Endometrial microvascular endothelial cells (primary cell): Measurements from ENCODE around the gene PJVK. TPM values are rescaled to one million over a fixed set of nuclear protein-coding genes. Genes with fewer than 3 reads are reported as not detected.

Source experiments
- in situ Hi-C: cut with HindIII; loops from 2 replicates; pipeline ENCODE4 v1.10.0; 2017; ENCODE audit warnings: low sequenced_read_pairs, low pct_unique_long_range_greater_than_20kb; ENCODE audit errors: inconsistent ontology term
- total RNA-seq: library from RNA; depleted of rRNA; stranded (reverse); fragments of >200 nt; gene quantifications from one replicate; pipeline ENCODE4 v1.2.3, GENCODE V29; 2015; ENCODE audit errors: inconsistent ontology term

The PJVK gene, protein sequence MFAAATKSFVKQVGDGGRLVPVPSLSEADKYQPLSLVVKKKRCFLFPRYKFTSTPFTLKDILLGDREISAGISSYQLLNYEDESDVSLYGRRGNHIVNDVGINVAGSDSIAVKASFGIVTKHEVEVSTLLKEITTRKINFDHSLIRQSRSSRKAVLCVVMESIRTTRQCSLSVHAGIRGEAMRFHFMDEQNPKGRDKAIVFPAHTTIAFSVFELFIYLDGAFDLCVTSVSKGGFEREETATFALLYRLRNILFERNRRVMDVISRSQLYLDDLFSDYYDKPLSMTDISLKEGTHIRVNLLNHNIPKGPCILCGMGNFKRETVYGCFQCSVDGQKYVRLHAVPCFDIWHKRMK
- 0.28 TPM for total RNA-seq

DNA sequence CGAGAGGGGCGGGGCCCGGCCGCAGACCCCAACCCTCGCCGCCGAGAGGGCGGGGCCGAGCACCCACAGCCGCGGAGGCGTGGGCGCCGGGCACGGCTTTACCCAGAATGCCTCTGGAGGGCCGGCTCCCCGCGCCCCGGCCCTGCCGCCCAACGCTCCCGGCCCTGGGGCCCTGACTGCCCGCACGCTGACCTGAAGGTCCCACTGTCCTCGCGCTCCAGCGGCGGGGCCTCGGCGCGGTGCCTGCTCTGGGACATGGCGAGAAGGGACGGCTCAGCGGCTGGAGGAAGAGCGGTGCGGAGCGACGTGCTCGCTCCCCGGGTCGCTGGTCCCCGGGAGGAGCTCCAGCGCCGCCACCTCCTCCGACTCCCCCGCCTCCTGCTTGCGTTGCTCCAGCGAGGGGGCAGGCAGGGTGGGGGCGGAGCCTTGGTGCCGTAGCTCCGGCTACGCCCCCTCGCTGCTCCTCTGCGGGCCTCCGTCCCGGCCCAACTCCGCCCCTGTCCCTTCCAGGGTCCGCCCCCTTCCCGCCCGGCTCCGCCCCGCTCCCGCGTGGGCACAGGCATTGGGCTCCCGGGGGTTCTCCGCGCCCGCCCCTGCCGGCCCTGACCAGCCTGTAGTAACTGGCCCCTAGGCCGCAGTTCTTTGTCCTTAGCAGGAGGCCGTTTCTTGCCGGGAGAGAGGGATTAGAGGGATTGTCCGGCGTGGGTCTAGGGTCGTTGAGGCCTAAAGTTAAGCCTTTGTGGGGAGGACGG is at the start of gene PJVK, which contains the start of gene PRKRA:
Gene PJVK, plus strand, starts transcription at position 605 of the 752 bp plus-strand sequence. CDS start 2,032 bp downstream, outside the sequence.
Gene PRKRA, minus strand, starts transcription at position 402 of the 752 bp plus-strand sequence. Its CDS starts 145 bp downstream, at position 257.
- in situ Hi-C loops = no loop called here

DNA sequence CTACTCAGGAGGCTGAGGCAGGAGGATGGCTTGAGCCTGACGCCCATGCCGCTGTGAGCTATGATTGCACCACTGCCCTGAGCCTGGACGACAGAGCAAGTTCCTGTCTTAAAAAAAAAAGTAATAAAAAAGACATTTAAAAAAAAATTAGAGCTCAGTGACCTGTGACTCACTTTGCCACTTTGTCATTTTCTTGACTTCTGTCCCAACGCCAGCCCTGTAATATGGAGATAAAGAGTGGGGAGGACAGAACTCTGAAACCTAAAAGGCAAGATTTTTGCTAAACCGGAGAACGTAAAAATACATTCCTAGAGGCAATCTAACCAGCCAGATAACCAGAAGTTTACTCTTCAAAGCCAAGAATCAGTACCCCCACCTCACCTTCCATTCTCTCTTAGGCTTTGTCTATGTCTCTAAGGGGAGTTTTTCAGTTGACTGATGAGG is 49.2 kb upstream of the PJVK start:
- in situ Hi-C loops = loop anchor here (25.0 kb wide), 1 partner anchor 265 kb away; no protein-coding TSS in a partner anchor

DNA sequence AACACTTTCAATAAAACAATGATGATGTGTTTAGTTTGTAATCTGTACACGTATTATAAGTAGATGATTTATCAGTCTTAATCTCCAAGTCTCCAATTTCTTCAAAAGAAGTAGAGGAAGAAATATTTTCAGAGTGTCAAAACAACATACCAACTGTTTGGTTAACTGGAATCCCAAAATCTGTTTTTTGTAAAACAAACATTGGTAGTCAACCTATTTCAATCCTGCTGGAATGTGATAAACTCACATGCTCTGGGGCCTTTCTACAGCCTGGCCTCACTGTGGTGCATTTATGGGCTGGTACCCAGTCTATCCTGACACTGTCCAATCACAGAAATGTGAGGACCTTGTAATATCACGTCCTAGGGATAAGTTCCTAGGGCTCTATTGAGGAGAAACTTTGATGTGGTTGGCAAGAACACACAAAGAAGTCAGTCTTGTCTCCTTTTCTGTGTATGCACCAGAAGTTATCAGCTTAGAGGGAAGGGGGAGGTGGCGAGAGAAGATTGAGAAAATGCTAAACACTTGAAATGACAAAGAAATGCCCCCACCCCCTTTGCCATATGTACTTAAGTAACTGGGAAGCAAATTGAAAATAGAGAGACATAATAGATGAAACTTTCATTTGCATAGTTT is 47.4 kb upstream of the PJVK start:
- in situ Hi-C loops = loop anchor here (25.0 kb wide), 1 partner anchor 266 kb away; no protein-coding TSS in a partner anchor

DNA sequence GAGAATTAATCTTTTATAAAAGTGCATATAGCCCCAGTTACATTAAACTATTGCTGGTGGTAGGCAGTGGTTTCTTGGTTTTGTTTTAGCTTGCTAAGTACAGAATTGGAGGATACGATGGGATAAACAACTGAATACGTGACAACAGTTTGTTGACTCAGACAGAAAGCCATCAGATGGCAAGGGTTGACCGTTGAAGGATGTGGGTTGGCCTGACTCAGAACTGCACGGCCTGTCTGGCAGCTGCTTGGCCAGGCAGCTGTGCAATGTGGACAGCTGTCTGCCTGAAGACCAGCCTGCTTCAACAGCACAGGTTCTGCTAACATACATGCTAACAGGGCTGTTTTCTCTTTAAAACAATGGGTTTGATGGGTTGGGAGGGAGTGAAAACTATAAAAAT is 46.8 kb upstream of the PJVK start:
- in situ Hi-C loops = loop anchor here (25.0 kb wide), 1 partner anchor 267 kb away; no protein-coding TSS in a partner anchor

DNA sequence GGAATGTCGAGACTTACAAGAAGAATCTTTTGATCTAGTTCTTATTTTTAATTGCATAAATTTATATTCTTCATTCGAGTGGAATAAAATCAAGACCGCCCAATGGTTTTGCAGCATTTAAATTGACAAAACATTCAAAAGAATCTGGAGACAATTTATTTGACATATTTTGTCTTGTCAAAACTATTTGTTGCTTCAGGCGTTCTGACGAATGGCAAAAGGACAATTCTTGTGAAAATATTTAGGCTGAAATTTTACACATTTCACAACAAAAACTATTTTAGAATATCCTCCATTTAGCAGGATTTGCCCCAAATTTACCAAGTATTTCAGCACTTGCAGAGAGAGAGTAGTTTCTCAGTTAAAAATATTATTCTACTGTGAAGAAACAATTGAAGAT is 41.9 kb upstream of the PJVK start:
- in situ Hi-C loops = loop anchor here (25.0 kb wide), 1 partner anchor 272 kb away; no protein-coding TSS in a partner anchor

DNA sequence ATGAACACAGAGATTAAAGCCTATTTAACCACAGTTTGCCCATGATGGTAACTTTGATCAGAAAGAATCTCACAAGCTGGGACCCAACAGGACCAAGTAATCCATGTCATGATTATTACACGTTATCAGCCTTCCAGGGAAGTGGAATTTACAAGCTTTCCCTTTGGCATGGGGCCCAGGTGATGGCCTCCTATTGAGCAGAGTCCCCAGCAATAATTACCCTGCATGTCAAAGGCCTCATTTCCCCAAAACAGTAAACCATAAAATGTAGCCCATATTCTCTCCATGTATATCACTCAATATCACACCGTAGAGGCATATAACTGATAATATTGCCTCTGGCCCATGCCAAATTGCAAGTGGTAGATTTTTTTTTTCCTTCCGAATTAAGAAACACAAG is 39.1 kb upstream of the PJVK start:
- in situ Hi-C loops = loop anchor here (25.0 kb wide), 1 partner anchor 275 kb away; no protein-coding TSS in a partner anchor

DNA sequence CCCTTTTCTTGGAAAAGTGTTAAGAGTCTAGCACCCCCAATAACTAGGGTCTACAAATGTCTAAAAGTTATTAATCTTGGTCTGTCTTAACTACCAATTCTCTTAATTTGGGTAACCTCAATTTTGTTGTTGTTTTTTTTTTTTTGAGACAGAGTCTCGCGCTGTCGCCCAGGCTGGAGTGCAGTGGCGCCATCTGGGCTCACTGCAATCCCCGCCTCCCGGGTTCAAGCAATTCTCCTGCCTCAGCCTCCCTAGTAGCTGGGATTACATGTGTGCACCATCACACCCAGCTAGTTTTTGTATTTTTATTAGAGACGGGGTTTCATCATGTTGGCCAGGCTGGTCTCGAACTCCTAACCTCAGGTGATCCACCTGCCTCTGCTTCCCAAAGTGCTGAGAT is 38.7 kb upstream of the PJVK start:
- in situ Hi-C loops = loop anchor here (25.0 kb wide), 1 partner anchor 275 kb away; no protein-coding TSS in a partner anchor

DNA sequence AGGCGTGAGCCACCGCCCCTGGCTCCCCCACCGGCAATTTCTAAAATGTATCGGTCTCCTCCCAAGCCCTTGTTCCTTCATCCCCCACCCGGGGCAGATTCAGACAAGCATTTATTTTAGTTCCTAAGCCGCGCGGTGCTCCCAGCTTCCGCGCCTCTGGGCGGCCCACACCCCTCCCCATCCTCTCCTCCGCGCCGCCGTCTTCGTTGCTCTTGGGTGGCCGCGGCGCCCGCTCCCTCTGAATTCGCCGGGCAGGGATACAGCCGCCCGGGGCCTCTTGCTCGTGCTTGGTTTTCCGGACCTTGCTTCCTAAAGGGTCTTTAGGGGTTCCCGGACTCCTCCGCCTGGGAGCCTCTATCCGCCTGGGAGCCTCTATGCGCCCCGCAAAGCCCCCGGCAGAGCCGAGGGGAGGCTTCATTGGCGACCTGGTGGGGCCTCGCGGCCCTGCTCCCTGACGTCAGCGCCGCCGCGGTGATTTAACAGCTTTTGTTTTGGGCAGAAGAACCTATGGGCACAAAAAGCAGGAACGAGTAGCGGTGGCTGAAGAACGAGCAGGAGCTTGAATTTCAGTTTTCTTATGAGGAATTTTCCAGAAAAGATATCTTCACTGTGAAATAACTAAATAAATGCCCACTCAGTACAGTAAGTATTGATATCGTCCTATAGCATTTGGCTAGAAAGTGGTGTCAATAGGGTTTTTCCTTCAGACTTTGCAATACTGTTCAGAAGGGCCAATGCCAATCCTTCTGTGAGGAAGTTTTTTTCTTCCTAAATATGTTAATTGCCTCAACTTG is 37.5 kb upstream of the PJVK start:
- in situ Hi-C loops = loop anchor here (25.0 kb wide), 1 partner anchor 276 kb away; no protein-coding TSS in a partner anchor

DNA sequence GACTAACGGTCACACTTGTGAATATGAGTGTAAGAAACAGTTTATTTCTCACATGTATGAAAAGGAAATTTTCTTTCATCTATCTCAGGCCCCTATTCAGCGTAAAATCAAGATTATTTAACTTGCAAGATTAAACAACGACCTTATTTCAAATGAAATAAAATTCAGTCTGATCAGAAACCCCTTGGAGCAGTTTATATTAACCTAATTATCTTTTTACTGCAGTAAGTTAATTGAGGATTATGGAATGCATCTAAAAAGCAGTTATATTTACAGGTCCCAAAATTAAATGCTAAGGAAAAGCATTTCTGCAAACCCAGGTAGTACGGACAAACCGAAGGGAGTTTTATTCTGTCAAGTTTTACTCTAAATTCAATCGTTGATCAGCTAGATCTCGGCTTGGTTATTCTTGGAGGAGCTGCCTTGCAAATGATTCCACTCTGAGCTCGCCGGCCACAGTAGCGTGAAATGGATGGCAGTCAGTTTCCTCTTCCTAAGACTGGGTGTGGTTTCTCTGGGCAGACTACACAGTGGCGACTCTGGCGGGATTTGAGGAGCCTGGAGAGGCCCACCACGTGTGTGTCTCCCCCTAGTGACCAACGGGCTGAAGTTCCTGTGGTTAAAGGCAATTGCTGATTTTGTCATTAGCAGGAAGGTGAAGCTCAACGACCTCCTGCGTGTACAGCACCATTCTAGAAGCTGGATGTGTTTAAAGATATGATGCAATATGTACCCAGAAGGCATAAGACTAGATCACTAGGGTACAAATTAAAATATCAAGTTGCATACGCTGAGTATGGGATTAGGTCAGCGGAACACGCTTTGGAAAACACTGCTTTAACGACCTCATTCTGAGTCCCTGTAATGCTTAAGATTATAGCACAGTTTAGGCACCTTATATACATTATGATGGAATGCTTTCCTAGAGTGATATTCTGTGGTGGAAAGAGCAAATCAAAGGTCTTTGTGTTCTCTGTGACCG is 36.6 kb upstream of the PJVK start:
- in situ Hi-C loops = loop anchor here (25.0 kb wide), 1 partner anchor 277 kb away; no protein-coding TSS in a partner anchor

DNA sequence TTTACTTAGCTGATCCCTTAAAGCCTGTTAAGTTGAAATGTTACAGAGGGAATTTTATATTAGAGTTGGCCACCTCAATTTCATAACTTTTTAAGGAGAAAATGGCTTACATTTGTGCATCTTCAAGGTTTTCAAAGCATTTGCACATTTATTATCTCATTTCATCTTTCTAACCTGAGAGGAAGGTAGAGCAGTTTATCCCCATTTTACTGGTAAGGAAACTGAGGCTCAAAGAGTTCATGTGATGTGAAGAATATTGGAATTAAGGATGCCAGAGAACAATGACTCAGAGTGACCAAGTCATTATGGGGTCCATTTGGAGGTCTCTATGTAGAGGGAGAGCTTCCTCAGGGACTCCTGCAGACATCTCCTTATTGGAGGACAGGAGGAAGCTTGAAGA is 35.2 kb upstream of the PJVK start:
- in situ Hi-C loops = loop anchor here (25.0 kb wide), 1 partner anchor 279 kb away; no protein-coding TSS in a partner anchor

DNA sequence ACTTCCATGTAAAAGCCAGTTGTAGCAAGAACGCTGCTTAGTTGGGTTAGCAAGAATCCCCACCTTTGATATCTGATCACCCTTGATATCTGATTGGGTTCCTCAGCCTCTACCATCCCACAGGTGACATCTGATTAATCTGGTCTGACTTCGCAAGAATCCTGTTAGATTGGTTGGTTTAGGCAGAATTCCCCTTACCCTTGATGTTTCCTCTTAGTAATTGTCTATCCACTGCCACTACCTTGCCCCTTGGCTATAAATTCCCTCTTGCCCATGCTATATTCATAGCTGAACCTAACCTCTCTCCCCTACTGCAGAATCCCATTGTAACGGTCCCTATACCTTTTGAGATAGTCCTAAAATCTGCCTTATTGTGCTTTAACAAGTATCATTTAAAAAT is 33.3 kb upstream of the PJVK start:
- in situ Hi-C loops = loop anchor here (25.0 kb wide), 1 partner anchor 281 kb away; no protein-coding TSS in a partner anchor

DNA sequence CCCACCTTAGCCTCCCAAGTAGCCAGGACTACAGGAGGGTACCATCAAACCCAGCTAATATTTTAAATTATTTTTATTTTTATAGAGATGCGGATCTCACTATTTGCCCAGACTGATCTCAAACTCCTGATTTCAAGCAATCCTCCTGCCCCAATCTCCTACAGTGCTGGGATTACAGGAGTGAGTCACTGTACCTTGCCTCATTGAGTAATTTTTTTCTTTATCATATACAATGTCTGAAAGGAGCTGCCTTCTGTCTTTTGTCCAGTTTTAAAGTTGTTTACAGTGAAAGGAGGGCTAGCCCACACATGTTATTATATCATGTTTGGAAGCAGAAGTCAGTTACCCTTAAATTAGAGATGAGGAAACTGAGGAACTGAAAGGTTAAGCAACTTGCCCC is 32.8 kb upstream of the PJVK start:
- in situ Hi-C loops = loop anchor here (25.0 kb wide), 1 partner anchor 281 kb away; no protein-coding TSS in a partner anchor

DNA sequence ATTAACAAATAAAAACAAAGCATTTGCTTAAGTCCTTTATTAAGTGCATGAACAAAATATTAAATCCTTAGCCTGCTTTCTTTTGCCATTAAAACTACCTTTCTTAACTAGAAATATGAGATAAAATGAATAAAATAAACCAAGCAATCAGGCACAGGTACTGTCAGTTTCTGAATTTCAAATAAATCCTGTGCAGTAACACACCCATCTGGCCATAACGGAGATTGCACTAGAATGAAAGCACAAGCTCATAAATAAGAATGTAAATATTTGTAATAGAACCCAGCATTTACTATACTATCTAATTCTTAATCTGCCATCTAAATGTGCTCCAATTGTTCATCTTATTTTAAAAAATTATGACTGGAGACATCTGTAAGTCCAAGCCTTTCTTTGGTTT is 32.1 kb upstream of the PJVK start:
- in situ Hi-C loops = loop anchor here (25.0 kb wide), 1 partner anchor 282 kb away; no protein-coding TSS in a partner anchor

DNA sequence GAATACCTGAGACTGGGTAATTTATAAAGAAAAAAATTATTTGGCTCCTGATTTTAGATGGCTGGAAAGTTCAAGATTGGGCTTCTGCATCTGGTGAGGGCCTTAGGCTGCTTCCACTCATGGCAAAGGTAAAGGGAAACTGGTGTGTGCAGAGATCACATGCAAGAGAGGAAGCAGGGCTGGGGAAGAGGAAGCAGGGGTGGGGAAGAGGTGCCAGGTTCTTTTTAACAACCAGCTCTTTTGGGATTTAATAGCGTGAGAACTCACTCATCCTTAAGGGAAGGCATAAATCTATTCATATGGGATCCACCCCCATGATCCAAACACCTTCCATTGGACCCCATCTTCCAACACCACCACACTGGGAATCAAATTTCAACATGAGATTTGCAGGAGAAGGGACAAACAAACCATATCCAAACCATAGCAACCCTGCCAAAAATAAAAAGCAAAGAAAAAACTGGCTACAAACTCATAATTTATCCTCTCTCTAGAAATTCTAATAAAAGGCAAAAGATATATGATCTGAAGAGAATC is 30.6 kb upstream of the PJVK start:
- in situ Hi-C loops = loop anchor here (25.0 kb wide), 1 partner anchor 283 kb away; no protein-coding TSS in a partner anchor

DNA sequence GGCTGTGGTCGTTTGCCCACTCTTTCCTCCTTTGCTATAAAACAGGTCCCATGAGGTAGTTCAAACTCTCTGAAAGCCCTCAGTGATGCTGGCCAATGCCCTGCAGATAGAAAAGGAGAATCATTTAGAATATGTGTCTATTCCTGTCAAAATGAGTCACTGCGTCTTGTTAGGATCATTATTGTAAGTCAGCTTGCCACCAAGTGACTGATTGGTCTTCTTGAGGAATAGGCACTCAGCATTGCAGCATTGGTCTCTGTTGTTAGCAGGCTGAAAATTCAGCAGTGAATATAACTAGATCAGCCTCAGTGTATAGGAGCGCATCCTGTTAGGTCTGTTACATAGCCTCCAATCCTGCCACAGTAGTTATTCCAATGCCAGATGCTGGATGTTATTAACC is 29.1 kb upstream of the PJVK start:
- in situ Hi-C loops = loop anchor here (25.0 kb wide), 1 partner anchor 285 kb away; no protein-coding TSS in a partner anchor

DNA sequence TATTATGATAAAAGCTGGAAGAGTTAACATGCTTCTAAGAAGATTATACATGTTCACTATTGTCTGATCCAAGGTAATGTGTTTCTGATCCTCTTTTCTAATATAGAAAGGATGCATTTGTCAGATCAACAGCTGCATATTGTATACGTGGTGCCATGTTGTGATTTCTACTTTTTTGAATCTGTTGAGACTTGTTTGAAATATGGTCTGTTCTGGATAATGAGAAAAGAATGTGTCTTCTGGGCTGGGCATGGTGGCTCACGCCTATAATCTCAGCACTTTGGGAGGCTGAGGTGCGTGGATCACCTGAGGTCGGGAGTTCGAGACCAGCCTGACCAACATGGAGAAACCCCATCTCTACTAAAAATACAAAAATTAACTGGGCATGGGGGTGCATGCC is 27.4 kb upstream of the PJVK start:
- in situ Hi-C loops = loop anchor here (25.0 kb wide), 1 partner anchor 286 kb away; no protein-coding TSS in a partner anchor
